HG03175 (cell line): ENCODE results near the gene ABHD17B.
"Not testable (repeated sequence)": the region's sequence is repeated elsewhere in the genome, so short reads cannot be mapped to it uniquely, and the experiment has no call there.

ENCODE experiments used
- ATAC-seq: cut with Tn5 transposase; IDR thresholded peaks from one replicate; pipeline ENCODE4 v1.9.1; 2021; ENCODE audit warnings: mild to moderate bottlenecking, moderate library complexity; ENCODE audit not compliant: unreplicated experiment

The ABHD17B gene

GRCh38 chr9:71916834-71917534 lies 6.0 kb upstream of the ABHD17B start:
- peak; percentile 84 for ATAC-seq

- no peak for ATAC-seq
Observed at GRCh38 chr9:71915495-71915894, 4.5 kb upstream of the ABHD17B start.

- ATAC-seq, result no peak
Observed at GRCh38 chr9:71911908-71912335, 929 bp upstream of the ABHD17B start.

DNA sequence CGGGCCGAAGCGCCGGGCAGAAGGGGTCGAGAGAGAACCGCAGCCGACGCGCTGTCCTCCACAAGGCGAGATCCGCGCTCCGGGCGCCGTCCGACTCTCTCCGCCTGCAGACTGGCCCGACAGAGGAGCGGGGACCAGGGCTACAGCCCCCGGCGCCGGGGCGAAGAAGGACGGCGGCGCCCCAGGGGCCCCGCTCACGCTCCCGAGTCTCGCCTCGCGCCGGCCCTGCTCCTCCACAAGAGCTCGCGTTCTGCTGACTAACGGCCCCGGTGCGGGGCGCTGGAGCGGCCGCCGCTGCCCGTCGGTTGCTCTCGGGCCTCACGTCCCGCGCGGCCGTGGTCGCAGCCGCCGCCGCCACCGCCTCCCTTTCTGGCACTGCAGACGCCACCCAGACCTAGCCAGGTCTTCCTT lies 338 bp downstream of the ABHD17B start:
- ATAC-seq, result peak; percentile 19

DNA sequence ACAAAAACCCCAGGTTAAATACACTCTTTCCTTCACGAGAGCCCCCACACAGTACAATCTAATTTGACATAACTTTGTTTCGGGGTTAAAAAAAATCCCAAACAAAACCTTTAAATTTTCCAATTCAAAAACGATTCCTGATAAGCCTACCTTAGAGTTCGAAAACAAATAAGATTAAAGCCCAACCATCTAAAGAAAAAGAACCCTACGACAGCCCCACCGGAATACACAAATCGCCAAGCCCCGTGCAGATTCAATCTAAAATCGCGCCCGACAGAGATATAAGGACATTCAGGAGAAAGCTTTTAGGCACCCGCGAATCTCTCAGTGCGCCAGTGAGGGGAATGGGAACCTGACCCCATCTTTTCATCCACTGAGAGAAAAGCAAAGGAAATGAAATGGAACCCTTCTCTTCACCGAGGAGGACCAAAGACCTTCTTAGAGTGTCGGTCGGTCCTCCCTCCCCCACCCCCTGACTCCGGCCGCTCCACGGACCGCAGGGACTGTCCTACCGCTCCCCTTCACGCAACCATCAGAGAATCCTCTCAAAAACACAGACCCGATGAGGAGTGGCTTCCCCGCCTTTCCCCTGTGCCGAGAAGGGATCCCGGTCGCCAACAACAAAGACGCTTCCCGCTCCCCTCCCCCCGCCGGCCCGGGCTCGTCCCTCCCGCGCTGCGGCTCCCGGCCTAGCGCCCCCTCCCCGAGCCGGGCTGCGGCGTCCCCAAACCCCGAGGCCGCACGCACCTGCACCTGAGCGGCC lies 925 bp downstream of the ABHD17B start:
- ATAC-seq, result no peak

DNA sequence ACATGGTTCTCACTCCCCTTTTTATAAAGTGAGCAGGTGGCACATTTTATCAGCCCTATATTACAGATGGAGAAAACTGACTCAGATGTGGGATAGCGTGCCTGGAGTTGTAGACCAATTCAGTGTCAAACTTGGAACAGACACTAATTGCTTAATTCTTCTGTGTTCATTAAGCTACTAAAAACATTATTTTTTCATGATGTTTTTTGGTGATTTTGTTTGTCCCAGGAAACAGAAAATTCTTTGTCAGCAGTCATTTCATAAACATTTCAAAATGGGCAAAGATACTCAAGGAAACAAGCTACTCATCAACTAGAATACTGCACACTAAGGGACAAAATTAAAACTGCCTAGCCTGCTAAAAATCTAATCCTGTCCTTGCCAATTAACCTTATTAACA lies 2.2 kb downstream of the ABHD17B start:
- no peak for ATAC-seq

GRCh38 chr9:71904076-71904475 lies 6.9 kb downstream of the ABHD17B start:
- ATAC-seq, result no peak

DNA sequence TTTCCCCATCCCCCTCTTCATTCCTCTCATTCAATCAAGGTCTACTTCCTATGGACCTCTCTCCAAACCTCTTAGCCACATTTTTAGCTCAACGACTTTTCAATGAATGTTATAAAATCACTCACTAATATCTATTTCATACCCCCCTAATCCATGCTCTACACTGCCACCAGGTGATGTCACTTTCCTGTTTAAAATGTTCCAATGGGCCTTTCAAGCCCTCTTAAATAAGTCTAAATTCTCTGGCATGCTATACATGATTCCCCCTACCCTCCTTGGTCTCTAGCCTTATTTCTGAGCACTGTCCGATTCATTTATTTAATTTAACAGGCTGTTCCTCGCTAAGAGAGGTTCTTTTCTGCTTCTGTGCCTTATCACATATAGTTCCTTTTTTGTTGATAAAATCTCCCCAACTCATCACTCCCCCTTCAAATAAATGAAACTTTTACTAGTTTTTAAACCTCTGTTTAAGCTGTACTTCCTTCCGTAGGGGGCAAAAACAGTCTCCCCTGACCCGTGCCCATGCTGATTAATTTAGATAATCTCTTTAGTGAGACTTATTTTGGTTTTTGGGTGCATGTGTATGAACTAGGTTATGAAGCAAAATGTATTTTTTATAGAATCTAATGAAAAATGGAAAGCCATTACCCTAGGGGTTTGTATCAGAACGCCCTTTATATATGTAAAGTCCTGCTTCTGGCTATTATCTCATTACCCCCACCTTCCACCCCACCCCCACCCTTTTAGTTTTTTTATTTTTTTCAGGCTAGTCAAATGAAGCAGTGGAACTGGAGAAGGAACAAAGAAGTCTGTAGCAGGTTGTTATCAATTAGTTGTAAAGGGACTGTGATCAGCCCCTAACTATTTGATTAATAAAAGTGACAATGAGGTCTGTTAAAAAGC lies 9.0 kb downstream of the ABHD17B start:
- no peak for ATAC-seq

DNA sequence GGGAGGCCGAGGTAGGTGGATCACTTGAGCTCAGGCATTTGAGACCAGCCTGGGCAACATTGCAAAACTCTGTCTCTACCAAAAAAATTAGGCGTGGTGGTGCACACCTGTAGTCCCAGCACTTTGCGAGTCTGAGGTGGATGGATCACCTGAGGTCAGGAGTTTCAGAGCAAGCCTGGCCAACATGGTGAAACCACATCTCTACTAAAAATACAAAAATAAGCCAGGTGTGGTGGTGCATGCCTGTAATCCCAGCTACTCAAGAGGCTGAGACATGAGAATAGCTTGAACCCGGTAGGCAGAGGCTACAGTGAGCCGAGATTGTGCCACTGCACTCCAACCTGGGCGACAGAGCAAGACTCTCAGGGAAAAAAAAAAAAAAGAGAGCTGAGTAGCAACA lies 12.2 kb downstream of the ABHD17B start:
- ATAC-seq, result not testable (repeated sequence)

DNA sequence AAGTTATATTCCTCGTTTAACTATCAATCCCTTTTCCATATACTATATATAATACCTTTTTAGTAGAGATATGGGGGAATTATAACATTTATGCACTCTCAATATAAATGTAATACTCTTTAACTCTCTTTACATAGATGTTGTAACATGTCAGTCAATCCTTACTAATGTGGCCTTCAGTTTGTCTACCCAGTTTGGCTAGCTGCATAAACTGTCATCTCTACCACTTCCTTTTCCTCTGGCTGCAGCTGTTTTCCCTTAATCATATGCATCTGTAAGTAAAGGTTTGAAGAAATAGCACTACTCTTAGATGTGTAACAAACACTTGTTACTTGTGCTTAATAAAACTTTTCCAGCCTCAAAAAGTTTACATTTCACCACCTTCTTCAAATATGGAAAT lies 13.4 kb downstream of the ABHD17B start:
- ATAC-seq, result peak; percentile 50

DNA sequence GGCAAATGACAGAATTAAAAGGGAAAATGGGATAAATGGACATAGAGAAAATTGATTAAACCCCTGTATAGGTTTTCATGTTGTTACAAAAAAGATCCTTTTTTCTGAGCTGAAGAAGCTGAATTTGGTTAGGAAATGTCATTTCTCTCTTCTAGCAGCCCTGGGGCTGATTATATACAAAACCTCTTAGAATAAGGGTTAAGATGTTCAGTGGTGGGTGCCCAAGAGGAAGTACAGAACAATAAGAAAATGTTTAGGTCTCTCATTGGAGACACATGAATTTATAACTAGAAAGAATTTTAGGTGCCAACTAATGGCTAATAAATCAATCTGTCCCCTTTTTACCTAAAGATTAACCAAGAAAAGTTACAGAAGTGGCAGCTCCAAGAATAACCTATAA lies 14.2 kb downstream of the ABHD17B start:
- ATAC-seq, result no peak

DNA sequence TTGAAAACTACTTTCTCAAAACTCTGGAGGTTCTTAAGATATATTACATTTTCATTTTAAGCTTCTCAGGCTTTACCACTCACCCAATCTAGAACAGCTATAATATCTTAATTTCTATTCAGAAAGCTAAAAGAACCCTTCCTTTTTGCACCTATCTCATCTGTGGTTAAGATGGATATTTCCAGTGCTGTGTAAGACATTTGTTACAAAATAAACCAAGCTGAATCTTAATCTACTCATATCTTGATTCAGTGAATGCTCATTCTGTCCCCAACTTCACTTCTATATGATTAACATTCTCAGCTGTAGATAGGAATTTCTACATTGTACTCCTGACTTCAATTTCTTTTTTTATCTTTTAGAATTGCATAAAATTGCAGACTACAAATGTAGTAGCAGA lies 15.0 kb downstream of the ABHD17B start:
- ATAC-seq, result no peak

- ATAC-seq, result peak; percentile 50
Observed at GRCh38 chr9:71895117-71895516, 15.9 kb downstream of the ABHD17B start.

DNA sequence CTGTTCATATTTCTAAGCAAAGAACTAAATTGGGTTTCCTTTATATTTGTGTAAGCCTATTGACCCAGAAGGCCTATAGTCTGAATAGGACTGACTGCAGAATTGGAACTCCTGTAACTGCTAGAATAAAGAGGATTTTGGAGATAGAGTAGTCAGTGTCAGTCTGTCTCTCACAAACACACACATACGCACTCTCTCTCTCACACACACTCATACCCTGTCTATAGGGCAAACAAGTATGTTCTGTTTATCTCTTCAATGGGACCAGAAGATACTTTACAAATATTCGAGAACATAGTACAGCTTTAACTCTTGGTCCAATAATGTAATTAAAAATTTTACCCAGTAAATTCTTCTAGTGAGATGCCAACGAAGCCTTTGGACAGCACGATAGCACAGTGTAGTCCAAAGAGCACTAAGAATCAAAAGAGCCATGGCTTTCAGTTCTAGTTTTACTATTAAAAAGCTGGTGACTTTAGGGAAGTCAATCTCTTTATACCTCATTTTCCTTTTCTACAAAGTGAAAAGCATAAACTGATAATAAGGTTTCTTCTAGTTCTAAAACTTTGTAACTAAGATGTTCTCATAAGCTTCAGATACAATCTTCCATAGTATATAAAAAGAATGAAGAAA lies 19.3 kb downstream of the ABHD17B start:
- no peak for ATAC-seq

- ATAC-seq, result no peak
Observed at GRCh38 chr9:71890042-71890679, 20.8 kb downstream of the ABHD17B start.

DNA sequence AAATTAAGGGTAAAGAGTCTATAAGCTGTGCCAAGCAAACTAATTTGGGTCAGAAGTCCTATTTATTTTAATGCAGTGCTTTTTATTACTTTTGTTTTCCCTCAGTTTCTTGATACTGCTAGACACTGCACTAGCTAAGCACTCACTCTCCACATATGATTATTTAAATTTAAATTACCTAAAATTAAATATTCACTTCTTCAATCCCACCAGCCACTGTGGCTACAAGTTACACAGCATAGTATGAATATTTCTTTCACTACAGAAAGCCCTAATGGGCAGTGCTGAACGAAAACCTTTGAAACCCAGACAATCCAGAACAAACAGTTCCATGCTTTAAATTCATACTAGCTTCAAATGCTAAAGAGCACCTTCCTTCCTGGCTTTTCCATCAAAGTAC lies 23.6 kb downstream of the ABHD17B start:
- ATAC-seq, result no peak

GRCh38 chr9:71886541-71886940 lies 24.5 kb downstream of the ABHD17B start:
- no peak for ATAC-seq

GRCh38 chr9:71886015-71886414 lies 25.0 kb downstream of the ABHD17B start:
- no peak for ATAC-seq

DNA sequence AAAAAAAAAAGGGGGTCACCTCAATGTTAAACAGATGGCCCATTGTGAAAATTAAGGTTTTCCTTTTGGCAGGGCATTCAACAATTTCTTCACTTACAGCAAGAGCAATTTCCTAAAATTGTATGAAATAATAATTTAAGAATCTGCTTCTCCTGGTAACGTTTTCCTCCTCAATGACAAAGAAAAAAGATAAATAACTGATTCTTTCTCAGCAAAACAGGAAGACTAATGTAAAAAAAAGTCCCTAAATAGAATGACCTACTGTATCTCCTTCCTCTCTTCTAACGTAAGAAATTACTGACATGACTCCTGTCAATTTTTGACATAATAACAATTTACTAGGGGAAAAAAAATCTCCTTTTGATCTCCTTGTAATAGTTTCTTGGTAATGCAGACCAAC lies 25.5 kb downstream of the ABHD17B start:
- no peak for ATAC-seq

GRCh38 chr9:71884005-71884404 lies 27.0 kb downstream of the ABHD17B start:
- no peak for ATAC-seq
